ENCODE measurements around the gene ARFGEF3.

DNA sequence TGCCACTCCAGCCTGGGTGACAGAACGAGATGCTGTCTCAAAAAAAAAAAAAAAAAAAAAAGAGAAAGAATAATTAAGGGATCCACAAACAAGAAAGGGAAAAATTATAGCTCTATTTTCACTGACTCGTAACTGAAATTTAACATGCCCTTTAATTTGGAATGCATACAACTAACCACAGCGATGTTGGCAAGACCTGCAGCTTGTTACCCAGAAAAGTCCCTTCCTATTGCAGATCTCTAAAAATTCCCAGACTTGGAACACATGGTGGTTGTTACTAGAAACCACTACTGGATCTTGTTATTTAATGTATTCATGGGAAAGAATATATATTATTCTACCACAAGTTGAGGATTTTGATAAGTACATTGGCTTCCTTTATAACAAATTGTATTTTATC lies 188.2 kb downstream of the ARFGEF3 start:
- TF ChIP-seq, protein P1, sequence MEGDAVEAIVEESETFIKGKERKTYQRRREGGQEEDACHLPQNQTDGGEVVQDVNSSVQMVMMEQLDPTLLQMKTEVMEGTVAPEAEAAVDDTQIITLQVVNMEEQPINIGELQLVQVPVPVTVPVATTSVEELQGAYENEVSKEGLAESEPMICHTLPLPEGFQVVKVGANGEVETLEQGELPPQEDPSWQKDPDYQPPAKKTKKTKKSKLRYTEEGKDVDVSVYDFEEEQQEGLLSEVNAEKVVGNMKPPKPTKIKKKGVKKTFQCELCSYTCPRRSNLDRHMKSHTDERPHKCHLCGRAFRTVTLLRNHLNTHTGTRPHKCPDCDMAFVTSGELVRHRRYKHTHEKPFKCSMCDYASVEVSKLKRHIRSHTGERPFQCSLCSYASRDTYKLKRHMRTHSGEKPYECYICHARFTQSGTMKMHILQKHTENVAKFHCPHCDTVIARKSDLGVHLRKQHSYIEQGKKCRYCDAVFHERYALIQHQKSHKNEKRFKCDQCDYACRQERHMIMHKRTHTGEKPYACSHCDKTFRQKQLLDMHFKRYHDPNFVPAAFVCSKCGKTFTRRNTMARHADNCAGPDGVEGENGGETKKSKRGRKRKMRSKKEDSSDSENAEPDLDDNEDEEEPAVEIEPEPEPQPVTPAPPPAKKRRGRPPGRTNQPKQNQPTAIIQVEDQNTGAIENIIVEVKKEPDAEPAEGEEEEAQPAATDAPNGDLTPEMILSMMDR (conservative IDR thresholded peaks at IDR 0.05 in 1 of 2, IDR thresholded peaks at IDR 0.05 in 1 of 2; ENCODE audit: extremely low read depth in 1 of 2, insufficient read depth in 1 of 2, low read depth in 1 of 2, low read length in 2 of 2): no peak
- TF ChIP-seq EZH2 (IDR thresholded peaks at IDR 0.05; ENCODE audit: borderline replicate concordance, low read length): no peak
